HG02884 (cell line): ENCODE measurements around the gene OR10H1.
"Not testable (repeated sequence)": the region's sequence is repeated elsewhere in the genome, so short reads cannot be mapped to it uniquely, and the experiment has no call there.

Experiments
- ATAC-seq: cut with Tn5 transposase; IDR thresholded peaks from one replicate; pipeline ENCODE4 v1.9.1; 2021; ENCODE audit warnings: mild to moderate bottlenecking, moderate library complexity; ENCODE audit not compliant: unreplicated experiment

Gene OR10H1, protein sequence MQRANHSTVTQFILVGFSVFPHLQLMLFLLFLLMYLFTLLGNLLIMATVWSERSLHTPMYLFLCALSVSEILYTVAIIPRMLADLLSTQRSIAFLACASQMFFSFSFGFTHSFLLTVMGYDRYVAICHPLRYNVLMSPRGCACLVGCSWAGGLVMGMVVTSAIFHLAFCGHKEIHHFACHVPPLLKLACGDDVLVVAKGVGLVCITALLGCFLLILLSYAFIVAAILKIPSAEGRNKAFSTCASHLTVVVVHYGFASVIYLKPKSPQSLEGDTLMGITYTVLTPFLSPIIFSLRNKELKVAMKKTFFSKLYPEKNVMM

GRCh38 chr19:15815306-15815705, at the start of gene OR10H1:
OR10H1 (minus strand) TSS chr19:15815664; CDS start chr19:15808037, 7,627 bp downstream.
- ATAC-seq: no peak

DNA sequence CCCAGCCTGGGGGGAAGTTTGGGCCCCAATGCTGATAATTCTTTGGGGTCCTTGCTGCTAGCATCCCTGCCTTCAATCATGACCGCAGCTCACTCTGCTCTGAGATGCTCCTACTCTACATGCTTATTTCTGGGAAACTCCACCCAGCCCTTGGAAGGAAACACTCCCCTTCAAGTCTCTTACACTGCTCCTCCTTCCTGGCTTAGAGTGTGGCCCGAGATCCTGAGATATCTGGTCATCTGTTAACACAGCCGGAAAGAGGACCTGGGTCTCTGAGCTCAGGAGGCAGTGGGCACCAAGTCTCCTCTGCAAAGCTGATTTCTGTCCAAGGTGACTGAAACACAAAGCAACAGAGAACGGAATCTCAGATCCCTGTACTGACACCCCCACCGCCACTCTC, 49.4 kb upstream of the OR10H1 start:
- ATAC-seq: no peak

- no peak for ATAC-seq
These were observed 47.8 kb upstream of the OR10H1 start for GRCh38 chr19:15863272-15863671.

- no peak for ATAC-seq
These were observed 47.0 kb upstream of the OR10H1 start for GRCh38 chr19:15862444-15862843.

- ATAC-seq: no peak
These were observed 45.1 kb upstream of the OR10H1 start for GRCh38 chr19:15860522-15860921.

DNA sequence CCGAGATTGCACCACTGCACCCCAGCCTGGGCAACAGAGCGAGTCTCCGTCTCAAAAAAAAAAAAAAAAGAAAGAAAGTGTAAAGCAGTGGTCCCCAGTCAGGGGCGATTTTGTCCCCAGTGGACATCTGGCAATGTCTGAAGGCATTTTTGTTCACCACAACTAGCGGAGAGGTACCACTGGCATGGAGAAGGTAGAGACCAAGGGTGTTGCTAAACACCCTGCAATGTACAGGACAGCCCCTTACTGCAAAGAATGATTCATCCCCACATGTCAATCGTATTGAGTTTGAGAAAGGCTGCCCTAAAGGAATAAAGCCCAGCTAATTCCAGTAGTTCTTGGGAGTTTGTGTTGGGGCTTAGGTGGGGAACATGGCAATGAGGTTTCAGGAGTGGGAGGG, 43.7 kb upstream of the OR10H1 start:
- no peak for ATAC-seq

GRCh38 chr19:15850385-15850784, 34.9 kb upstream of the OR10H1 start:
- ATAC-seq: no peak

- ATAC-seq: no peak
These were observed 31.5 kb upstream of the OR10H1 start for GRCh38 chr19:15846923-15847322.

DNA sequence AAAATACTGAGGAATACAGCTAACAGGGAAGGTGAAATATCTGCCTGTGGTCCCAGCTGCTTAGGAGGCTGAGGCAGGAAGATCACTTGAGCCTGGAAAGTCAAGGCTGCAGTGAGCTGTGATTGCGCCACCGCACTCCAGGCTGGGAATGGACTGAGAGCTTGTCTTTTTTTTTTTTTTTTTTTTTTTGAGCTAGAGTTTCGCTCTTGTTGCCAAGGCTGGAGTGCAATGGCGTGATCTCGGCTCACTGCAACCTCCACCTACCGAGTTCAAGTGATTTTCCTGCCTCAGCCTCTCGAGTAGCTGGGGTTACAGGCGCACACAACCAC, 28.4 kb upstream of the OR10H1 start:
- not testable (repeated sequence) for ATAC-seq

GRCh38 chr19:15843203-15843893, 27.9 kb upstream of the OR10H1 start:
- ATAC-seq: no peak

DNA sequence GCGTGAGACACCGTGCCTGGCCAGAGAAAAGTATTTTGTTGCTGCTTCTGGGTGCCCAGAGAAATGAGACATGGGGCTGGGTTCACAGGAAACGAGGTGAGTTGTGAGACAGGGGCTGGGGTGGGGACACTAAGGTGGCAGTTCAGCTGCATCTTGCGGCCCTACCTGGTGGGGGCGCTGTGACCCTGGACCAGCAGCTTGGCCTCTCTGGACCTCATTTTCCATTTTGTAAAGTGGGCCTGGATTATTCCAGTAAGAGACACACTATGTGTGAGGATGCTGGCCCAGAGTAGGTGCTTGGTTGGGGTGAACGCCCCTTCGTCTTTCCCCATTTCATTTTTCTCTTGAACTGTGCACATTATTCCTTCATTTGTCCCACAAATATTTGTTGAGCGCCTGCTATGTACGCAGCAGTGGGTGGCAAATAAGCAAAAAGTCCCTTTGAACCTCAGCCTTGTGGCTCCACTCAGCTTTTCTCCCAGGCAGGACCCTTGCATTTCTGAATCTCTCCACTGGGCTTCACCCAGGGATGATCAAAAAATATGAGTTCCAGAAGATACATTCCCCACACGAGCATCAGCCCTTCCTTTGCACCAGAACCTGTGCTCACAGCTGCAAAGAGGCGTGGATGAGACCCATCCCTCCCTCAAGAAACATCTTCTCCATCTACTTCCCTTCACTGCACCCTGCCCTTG, 26.6 kb upstream of the OR10H1 start:
- ATAC-seq: no peak

GRCh38 chr19:15840833-15841232, 25.4 kb upstream of the OR10H1 start:
- ATAC-seq: no peak

DNA sequence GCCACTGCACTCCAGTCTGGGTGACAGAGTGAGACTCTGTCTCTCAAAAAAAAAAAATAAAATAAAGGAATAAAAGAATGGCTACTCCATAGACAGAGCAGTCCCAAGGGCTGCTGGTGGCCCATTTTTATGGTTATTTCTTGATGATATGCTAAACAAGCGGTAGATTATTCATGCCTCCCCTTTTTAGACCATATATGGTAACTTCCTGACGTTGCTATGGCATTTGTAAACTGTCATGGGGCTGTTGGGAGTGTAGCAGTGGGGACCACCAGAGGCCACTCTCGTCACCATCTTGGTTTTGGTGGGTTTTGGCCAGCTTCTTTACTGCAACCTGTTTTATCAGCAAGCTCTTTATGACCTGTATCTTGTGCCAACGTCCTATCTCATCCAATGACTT, 24.4 kb upstream of the OR10H1 start:
- not testable (repeated sequence) for ATAC-seq

- no peak for ATAC-seq
These were observed 22.9 kb upstream of the OR10H1 start for GRCh38 chr19:15838351-15838750.

DNA sequence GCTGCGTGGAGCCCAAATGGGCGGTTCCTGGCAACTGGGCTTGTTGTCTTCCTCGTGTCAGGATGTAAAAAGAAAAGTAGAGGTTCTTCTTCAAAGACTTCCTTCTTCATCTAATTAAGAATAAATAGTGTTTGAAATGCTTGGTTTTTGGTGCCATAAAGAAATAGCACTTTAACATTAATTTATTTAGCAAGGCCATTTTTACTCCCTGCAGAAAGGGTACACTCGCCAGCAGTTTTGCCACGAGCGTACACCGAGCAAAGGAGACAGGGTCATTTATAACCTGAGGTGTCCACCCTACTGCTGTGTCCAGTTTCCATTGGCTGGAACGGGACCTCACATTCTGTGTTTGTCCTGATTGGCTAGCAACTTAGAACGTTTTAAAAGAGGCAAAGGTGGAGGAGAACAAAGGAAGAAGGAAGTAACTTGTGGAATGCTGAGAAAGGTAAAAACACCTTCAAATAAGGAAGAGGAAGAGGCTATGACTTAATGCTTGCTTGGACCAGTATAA, 21.8 kb upstream of the OR10H1 start:
- ATAC-seq: peak; percentile 7

GRCh38 chr19:15836330-15837220, 21.1 kb upstream of the OR10H1 start:
- peak; percentile 89 for ATAC-seq

- ATAC-seq: not testable (repeated sequence)
These were observed 20.3 kb upstream of the OR10H1 start for GRCh38 chr19:15835565-15836329.

- not testable (repeated sequence) for ATAC-seq
These were observed 18.8 kb upstream of the OR10H1 start for GRCh38 chr19:15834232-15834631.

DNA sequence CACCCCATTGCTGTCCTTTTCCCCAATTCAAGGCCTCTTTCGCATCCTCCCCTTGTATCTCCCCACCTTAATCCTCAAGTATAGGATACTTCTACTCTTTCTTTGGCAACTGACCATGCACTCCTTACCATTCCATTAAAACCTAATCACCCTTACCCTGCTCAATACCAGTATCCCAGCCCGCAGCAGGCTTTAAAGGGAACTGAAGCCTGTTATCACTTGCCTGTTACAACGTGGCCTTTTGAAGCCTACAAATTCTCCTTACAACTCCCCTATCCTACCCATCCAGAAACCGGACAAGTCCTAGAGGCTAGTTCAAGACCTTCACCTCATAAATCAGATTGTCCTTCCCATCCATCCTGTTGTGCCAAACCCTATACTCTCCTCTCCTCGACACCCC, 16.2 kb upstream of the OR10H1 start:
- ATAC-seq: no peak

GRCh38 chr19:15829786-15830185, 14.3 kb upstream of the OR10H1 start:
- ATAC-seq: no peak
